HepG2 (cell line): ENCODE results near the gene INO80B. TPM values are rescaled to one million over a fixed set of nuclear protein-coding genes. Genes with fewer than 3 reads are reported as not detected.

ENCODE experiments used
- EP300 ChIP-seq, 3 experiments: sonication (generic) in 1 of 3; formaldehyde crosslinking in 1 of 3; IDR thresholded peaks; 2 replicates each; pipeline versions ENCODE4 v1.5.1 to v1.6.1; 2011 to 2020; ENCODE audit warnings: low read depth in 2 of 3, low read length in 2 of 3, borderline replicate concordance in 1 of 3, improper control_type of control experiment in 1 of 3, mild to moderate bottlenecking in 1 of 3, missing genetic modification reagents in 1 of 3, moderate library complexity in 1 of 3
- HMG20A ChIP-seq: IDR thresholded peaks from 2 replicates; pipeline ENCODE4 v1.6.1; 2016; ENCODE audit warnings: borderline replicate concordance
- HNRNPH1 ChIP-seq: fragments of 200-400 bp; formaldehyde crosslinking; optimal IDR thresholded peaks from 2 replicates; pipeline ENCODE3; 2017; ENCODE audit warnings: mild to moderate bottlenecking, low read depth, low read length
- NFYC ChIP-seq: IDR thresholded peaks from 2 replicates; pipeline ENCODE4 v1.6.1; 2016; ENCODE audit warnings: missing genetic modification reagents, missing compliant biosample characterization
- NR2C2 ChIP-seq: sonication (generic); formaldehyde crosslinking; IDR thresholded peaks from 2 replicates; pipeline ENCODE4 v1.4.0; 2020; ENCODE audit warnings: missing genetic modification reagents, mild to moderate bottlenecking, moderate library complexity, borderline replicate concordance
- SATB2 ChIP-seq: sonication (generic); formaldehyde crosslinking; IDR thresholded peaks from 2 replicates; pipeline ENCODE4 v1.5.0; 2020; ENCODE audit warnings: missing genetic modification reagents
- SP5 ChIP-seq: IDR thresholded peaks from 2 replicates; pipeline ENCODE4 v1.6.1; 2016; ENCODE audit warnings: low read depth, borderline replicate concordance
- ZNF124 ChIP-seq: sonication (generic); formaldehyde crosslinking; IDR thresholded peaks from 2 replicates; pipeline ENCODE4 v1.4.0; 2020; ENCODE audit warnings: missing genetic modification reagents
- ZNF274 ChIP-seq: sonication (generic); formaldehyde crosslinking; IDR thresholded peaks from 2 replicates; pipeline ENCODE4 v1.5.1; 2020; ENCODE audit warnings: mild to moderate bottlenecking, missing genetic modification reagents
- ZNF557 ChIP-seq: sonication (generic); formaldehyde crosslinking; IDR thresholded peaks from 2 replicates; pipeline ENCODE4 v1.4.0; 2020; ENCODE audit warnings: missing genetic modification reagents
- ZNF616 ChIP-seq: sonication (generic); formaldehyde crosslinking; IDR thresholded peaks from 2 replicates; pipeline ENCODE4 v1.5.0; 2020; ENCODE audit warnings: low read depth, mild to moderate bottlenecking, missing genetic modification reagents
- polyA plus RNA-seq, 8 experiments: library from polyadenylated mRNA; depleted of rRNA in 3 of 8; stranded (reverse) in 7 of 8; unstranded in 1 of 8; fragments of >200 nt; fragmentation: Illumina TruSeq in 4 of 8; extraction: Trizol in 4 of 8; gene quantifications; 2 replicates each; pipeline versions ENCODE4 v1.2.1 to v1.2.3, GENCODE V29; 2011 to 2016; ENCODE audit warnings: low read depth in 4 of 8, missing spikeins in 1 of 8, mixed read lengths in 1 of 8; ENCODE audit not compliant: insufficient read depth in 1 of 8
- total RNA-seq, 5 experiments: library from RNA; depleted of rRNA; stranded (reverse); fragments of >200 nt; fragmentation: Illumina TruSeq; extraction: Trizol; gene quantifications; 2 replicates each; pipeline ENCODE4 v1.2.3, GENCODE V29; 2016; ENCODE audit warnings: low read depth in 1 of 5
- TF ChIP-seq, protein P1 (sequence below), 2 experiments: sonication (generic) in 1 of 2; formaldehyde crosslinking in 1 of 2; IDR thresholded peaks; 2 replicates each; pipeline versions ENCODE4 v1.4.0 to v1.6.1; 2016 to 2020; ENCODE audit warnings: borderline replicate concordance in 1 of 2, low read depth in 1 of 2, mild to moderate bottlenecking in 1 of 2, missing genetic modification reagents in 1 of 2
- TF ChIP-seq, protein P2 (sequence below): sonication (generic); formaldehyde crosslinking; IDR thresholded peaks from 2 replicates; pipeline ENCODE4 v1.5.0; 2020; ENCODE audit warnings: mild to moderate bottlenecking, missing genetic modification reagents
- TF ChIP-seq, protein P3 (sequence below): sonication (generic); formaldehyde crosslinking; IDR thresholded peaks from 2 replicates; pipeline ENCODE4 v1.8.0; 2022; ENCODE audit warnings: missing genetic modification reagents, mild to moderate bottlenecking, moderate library complexity, borderline replicate concordance
- TF ChIP-seq, protein P4 (sequence below): sonication (generic); formaldehyde crosslinking; IDR thresholded peaks from 2 replicates; pipeline ENCODE4 v1.8.1; 2023; ENCODE audit warnings: mild to moderate bottlenecking, missing genetic modification reagents
- TF ChIP-seq, protein P5 (sequence below): IDR thresholded peaks from 2 replicates; pipeline ENCODE4 v1.6.1; 2016; ENCODE audit warnings: missing compliant biosample characterization, missing genetic modification reagents, borderline replicate concordance

Gene INO80B
- total and polyA plus RNA-seq, 2 of the 13 experiments (the other 11 are each of a cell fraction or from before 2014, with no cell fraction given) = 6.2 to 14.5 TPM

DNA sequence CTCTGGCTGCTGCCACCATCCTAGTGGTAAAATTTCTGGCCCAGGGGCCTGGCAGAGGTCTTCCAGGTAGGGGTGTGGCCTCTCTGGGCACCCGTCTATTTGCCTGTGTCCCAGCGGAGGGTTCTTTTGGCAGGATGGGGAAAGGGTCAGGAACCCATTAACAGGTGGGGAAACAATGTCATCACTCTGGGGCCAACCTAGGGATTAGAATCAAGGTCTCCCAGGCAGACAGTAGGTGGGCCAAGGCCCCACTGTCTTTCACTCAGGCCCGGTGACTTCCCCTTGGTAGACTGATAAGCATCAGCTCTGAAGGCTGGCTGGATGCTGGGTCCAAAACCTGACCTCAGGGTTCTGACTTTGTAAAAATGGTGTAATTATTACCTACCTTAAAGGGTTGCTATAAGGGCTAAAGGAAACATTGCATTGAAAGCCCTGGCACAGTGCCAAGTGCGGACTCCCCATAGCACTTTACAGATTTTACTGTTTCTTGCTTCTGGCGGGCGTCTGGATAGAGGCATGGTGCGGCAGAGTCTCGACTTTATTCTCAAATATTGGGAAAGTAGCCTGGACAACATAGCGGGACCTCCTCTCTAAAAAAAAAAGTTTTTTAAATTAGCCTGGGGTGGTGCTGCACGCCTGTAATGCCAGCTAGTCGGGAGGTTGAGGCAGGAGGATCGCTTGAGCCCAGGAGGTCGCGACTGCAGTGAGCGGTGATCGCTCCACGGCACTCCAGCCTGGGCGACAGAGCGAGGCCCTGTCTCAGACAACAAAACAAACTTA, 42.3 kb downstream of the INO80B start (continued):
- TF ChIP-seq, protein P1, sequence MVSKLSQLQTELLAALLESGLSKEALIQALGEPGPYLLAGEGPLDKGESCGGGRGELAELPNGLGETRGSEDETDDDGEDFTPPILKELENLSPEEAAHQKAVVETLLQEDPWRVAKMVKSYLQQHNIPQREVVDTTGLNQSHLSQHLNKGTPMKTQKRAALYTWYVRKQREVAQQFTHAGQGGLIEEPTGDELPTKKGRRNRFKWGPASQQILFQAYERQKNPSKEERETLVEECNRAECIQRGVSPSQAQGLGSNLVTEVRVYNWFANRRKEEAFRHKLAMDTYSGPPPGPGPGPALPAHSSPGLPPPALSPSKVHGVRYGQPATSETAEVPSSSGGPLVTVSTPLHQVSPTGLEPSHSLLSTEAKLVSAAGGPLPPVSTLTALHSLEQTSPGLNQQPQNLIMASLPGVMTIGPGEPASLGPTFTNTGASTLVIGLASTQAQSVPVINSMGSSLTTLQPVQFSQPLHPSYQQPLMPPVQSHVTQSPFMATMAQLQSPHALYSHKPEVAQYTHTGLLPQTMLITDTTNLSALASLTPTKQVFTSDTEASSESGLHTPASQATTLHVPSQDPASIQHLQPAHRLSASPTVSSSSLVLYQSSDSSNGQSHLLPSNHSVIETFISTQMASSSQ (IDR thresholded peaks at IDR 0.05; ENCODE audit: low read depth) = peak; percentile 65; the same call in 1 of the 2 replicates
- TF ChIP-seq, protein P1 (CRISPR knock-in tag; IDR thresholded peaks at IDR 0.05; ENCODE audit: borderline replicate concordance) = peak; percentile 66
- TF ChIP-seq ZNF616 (no peak), ZNF124 (CRISPR knock-in tag) (no peak), SATB2 (CRISPR knock-in tag) (no peak), ZNF557 (CRISPR knock-in tag) (no peak), HNRNPH1 (no peak), SP5 (CRISPR knock-in tag) (no peak), NFYC (CRISPR knock-in tag) (no peak), EP300 (IDR thresholded peaks at IDR 0.05; ENCODE audit: low read depth in 2 of 2, low read length in 2 of 2) (peak in 1 of 2 experiments; percentile 85; a peak in 1 of 4 replicates), EP300 (CRISPR knock-in tag; IDR thresholded peaks at IDR 0.05; ENCODE audit: borderline replicate concordance) (peak; percentile 24; the same call in 1 of the 2 replicates), ZNF274 (CRISPR knock-in tag) (no peak), HMG20A (CRISPR knock-in tag) (no peak), NR2C2 (peak; percentile 70)
- TF ChIP-seq, protein P2, sequence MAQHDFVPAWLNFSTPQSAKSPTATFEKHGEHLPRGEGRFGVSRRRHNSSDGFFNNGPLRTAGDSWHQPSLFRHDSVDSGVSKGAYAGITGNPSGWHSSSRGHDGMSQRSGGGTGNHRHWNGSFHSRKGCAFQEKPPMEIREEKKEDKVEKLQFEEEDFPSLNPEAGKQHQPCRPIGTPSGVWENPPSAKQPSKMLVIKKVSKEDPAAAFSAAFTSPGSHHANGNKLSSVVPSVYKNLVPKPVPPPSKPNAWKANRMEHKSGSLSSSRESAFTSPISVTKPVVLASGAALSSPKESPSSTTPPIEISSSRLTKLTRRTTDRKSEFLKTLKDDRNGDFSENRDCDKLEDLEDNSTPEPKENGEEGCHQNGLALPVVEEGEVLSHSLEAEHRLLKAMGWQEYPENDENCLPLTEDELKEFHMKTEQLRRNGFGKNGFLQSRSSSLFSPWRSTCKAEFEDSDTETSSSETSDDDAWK = no peak
- TF ChIP-seq, protein P3, sequence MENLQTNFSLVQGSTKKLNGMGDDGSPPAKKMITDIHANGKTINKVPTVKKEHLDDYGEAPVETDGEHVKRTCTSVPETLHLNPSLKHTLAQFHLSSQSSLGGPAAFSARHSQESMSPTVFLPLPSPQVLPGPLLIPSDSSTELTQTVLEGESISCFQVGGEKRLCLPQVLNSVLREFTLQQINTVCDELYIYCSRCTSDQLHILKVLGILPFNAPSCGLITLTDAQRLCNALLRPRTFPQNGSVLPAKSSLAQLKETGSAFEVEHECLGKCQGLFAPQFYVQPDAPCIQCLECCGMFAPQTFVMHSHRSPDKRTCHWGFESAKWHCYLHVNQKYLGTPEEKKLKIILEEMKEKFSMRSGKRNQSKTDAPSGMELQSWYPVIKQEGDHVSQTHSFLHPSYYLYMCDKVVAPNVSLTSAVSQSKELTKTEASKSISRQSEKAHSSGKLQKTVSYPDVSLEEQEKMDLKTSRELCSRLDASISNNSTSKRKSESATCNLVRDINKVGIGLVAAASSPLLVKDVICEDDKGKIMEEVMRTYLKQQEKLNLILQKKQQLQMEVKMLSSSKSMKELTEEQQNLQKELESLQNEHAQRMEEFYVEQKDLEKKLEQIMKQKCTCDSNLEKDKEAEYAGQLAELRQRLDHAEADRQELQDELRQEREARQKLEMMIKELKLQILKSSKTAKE (CRISPR knock-in tag) = peak; percentile 68; the same call in 1 of the 2 replicates
- TF ChIP-seq, protein P4, sequence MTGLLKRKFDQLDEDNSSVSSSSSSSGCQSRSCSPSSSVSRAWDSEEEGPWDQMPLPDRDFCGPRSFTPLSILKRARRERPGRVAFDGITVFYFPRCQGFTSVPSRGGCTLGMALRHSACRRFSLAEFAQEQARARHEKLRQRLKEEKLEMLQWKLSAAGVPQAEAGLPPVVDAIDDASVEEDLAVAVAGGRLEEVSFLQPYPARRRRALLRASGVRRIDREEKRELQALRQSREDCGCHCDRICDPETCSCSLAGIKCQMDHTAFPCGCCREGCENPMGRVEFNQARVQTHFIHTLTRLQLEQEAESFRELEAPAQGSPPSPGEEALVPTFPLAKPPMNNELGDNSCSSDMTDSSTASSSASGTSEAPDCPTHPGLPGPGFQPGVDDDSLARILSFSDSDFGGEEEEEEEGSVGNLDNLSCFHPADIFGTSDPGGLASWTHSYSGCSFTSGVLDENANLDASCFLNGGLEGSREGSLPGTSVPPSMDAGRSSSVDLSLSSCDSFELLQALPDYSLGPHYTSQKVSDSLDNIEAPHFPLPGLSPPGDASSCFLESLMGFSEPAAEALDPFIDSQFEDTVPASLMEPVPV = 0 out of 2 replicates have a peak, but pooled peaks have one; percentile 59
- TF ChIP-seq, protein P5, sequence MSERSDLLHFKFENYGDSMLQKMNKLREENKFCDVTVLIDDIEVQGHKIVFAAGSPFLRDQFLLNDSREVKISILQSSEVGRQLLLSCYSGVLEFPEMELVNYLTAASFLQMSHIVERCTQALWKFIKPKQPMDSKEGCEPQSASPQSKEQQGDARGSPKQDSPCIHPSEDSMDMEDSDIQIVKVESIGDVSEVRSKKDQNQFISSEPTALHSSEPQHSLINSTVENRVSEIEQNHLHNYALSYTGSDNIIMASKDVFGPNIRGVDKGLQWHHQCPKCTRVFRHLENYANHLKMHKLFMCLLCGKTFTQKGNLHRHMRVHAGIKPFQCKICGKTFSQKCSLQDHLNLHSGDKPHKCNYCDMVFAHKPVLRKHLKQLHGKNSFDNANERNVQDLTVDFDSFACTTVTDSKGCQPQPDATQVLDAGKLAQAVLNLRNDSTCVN (CRISPR knock-in tag) = no peak
